HEK293T (cell line): ENCODE data around the gene NANP.

ENCODE experiments used
- CTCF ChIA-PET: fragments of 350-600 bp; formaldehyde crosslinking; extraction: SDS; loops from one replicate; lab custom pipeline; 2021; ENCODE audit warnings: antibody characterized with exemption, inconsistent platforms; lab: Yijun Ruan, JAX
- POLR2A ChIA-PET: fragments of 350-600 bp; formaldehyde crosslinking; extraction: SDS; loops from one replicate; lab custom pipeline; 2020; ENCODE audit warnings: antibody characterized with exemption, inconsistent platforms; lab: Yijun Ruan, JAX
- DNase-seq: peaks from one replicate; pipeline ENCODE4 v3.0.0; 2012; ENCODE audit warnings: mixed read lengths; ENCODE audit errors: extremely low spot score
- ARNT ChIP-seq: fragments of 450-650 bp; IDR thresholded peaks from 2 replicates; pipeline ENCODE4 v1.6.1; 2017; ENCODE audit warnings: mild to moderate bottlenecking
- BHLHE40 ChIP-seq: fragments of 450-650 bp; IDR thresholded peaks from 2 replicates; pipeline ENCODE4 v1.6.1; 2016; ENCODE audit warnings: mild to moderate bottlenecking, moderate library complexity, borderline replicate concordance
- CTBP1 ChIP-seq: fragments of 450-650 bp; IDR thresholded peaks from 2 replicates; pipeline ENCODE4 v1.6.1; 2016; ENCODE audit warnings: borderline replicate concordance
- ELF4 ChIP-seq: fragments of 450-650 bp; IDR thresholded peaks from 2 replicates; pipeline ENCODE4 v1.6.1; 2017; ENCODE audit warnings: antibody characterized with exemption
- FOXA1 ChIP-seq: fragments of 450-650 bp; IDR thresholded peaks from 2 replicates; pipeline ENCODE4 v1.6.1; 2016; ENCODE audit warnings: mild to moderate bottlenecking
- FOXK2 ChIP-seq: fragments of 450-650 bp; IDR thresholded peaks from 2 replicates; pipeline ENCODE4 v1.6.1; 2016; ENCODE audit warnings: mild to moderate bottlenecking
- FOXM1 ChIP-seq: fragments of 450-650 bp; IDR thresholded peaks from 2 replicates; pipeline ENCODE4 v1.6.1; 2017; ENCODE audit warnings: mild to moderate bottlenecking, borderline replicate concordance
- HDGF ChIP-seq: fragments of 450-650 bp; IDR thresholded peaks from 2 replicates; pipeline ENCODE4 v1.6.1; 2017; ENCODE audit warnings: antibody characterized with exemption, borderline replicate concordance
- L3MBTL2 ChIP-seq: fragments of 450-650 bp; conservative IDR thresholded peaks from 2 replicates; pipeline ENCODE4 v1.6.1; 2016; ENCODE audit warnings: mild to moderate bottlenecking
- LEF1 ChIP-seq: fragments of 450-650 bp; IDR thresholded peaks from 2 replicates; pipeline ENCODE4 v1.6.1; 2017; ENCODE audit warnings: mild to moderate bottlenecking, borderline replicate concordance
- NFRKB ChIP-seq: fragments of 450-650 bp; IDR thresholded peaks from 2 replicates; pipeline ENCODE4 v1.6.1; 2016; ENCODE audit warnings: mild to moderate bottlenecking, moderate library complexity
- PKNOX1 ChIP-seq: fragments of 450-650 bp; IDR thresholded peaks from 2 replicates; pipeline ENCODE4 v1.6.1; 2016
- SP1 ChIP-seq: fragments of 450-650 bp; IDR thresholded peaks from 2 replicates; pipeline ENCODE4 v1.6.1; 2017
- SUZ12 ChIP-seq: fragments of 450-650 bp; IDR thresholded peaks from 2 replicates; pipeline ENCODE4 v1.6.1; 2016; ENCODE audit warnings: mild to moderate bottlenecking
- TARDBP ChIP-seq: fragments of 450-650 bp; IDR thresholded peaks from 2 replicates; pipeline ENCODE4 v1.6.1; 2016
- ZNF384 ChIP-seq: fragments of 450-650 bp; IDR thresholded peaks from 2 replicates; pipeline ENCODE4 v1.6.1; 2016

Gene NANP

DNA sequence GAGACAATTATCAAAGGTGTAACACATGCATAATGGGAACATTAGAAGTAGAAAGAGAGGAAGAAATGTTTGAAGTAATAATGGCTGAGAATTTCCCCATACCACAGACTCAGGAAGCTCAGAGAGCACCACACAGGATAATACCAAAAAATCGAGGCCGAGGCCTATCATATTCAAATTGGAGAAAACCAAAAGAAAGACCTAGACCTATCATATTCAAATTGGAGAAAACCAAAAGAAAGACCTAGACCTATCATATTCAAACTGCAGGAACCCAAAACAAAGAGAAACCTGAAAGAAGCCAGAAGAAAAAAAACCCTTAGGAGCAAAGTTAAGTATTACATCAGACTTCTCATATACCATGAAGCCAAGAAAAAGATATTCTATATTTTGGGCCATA, 56.5 kb downstream of the NANP start:
- CTCF ChIA-PET: no interaction called here
- DNase-seq: no peak
- no peak for TF ChIP-seq L3MBTL2
- TF ChIP-seq ARNT: no peak
- TF ChIP-seq CTBP1: no peak
- no peak for TF ChIP-seq NFRKB
- no peak for TF ChIP-seq BHLHE40
- TF ChIP-seq PKNOX1: no peak
- TF ChIP-seq FOXK2: no peak
- TF ChIP-seq SP1: no peak
- no peak for TF ChIP-seq SUZ12
- TF ChIP-seq ELF4: no peak
- TF ChIP-seq ZNF384: no peak
- no peak for TF ChIP-seq FOXM1
- TF ChIP-seq TARDBP: no peak
- TF ChIP-seq HDGF: no peak
- no peak for TF ChIP-seq LEF1
- no peak for TF ChIP-seq FOXA1
- POLR2A ChIA-PET: no interaction called here

DNA sequence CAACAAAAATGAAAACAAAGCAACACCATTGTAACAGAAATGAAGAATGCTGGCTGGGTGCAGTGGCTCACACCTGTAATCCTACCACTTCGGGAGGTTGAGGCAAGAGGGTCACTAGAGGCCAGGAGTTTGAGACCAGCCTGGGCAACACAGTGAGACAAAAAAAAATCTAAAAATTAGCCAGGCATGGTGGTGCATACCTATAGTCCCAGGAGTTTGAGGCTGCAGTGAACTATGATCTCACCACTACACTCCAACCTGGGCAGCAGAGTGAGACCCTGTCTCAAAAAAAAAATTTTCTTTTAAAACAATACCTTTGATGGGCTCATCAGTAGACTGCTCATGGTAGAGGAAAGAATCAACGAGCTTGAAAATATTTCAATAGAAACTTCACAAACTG, 57.0 kb downstream of the NANP start:
- TF ChIP-seq TARDBP (no peak), CTBP1 (no peak), SUZ12 (no peak), SP1 (no peak), ARNT (no peak), L3MBTL2 (no peak), HDGF (no peak), FOXM1 (no peak), FOXA1 (no peak), LEF1 (no peak), FOXK2 (no peak), PKNOX1 (no peak), BHLHE40 (no peak), NFRKB (no peak), ZNF384 (no peak), ELF4 (no peak)
- POLR2A ChIA-PET: no interaction called here
- CTCF ChIA-PET: interaction anchor here (0.8 kb wide), 1 partner anchor 283 kb away, joined by 4 read pairs; no protein-coding TSS in a partner anchor
- no peak for DNase-seq

GRCh38 chr20:25565578-25566157, 58.1 kb downstream of the NANP start:
- ChIA-PET POLR2A (no interaction called here), CTCF (no interaction called here)
- DNase-seq: no peak
- TF ChIP-seq FOXM1 (no peak), L3MBTL2 (no peak), SUZ12 (no peak), ELF4 (no peak), ZNF384 (no peak), NFRKB (no peak), FOXK2 (no peak), HDGF (no peak), ARNT (no peak)

- no peak for DNase-seq
- TF ChIP-seq TARDBP (no peak), ARNT (no peak), SP1 (no peak), BHLHE40 (no peak), SUZ12 (no peak), PKNOX1 (no peak), NFRKB (no peak), HDGF (no peak), CTBP1 (no peak), ZNF384 (no peak), ELF4 (no peak)
- ChIA-PET POLR2A (no interaction called here), CTCF (no interaction called here)
Measured at GRCh38 chr20:25563876-25564275, 59.9 kb downstream of the NANP start.

- DNase-seq: no peak
- ChIA-PET CTCF (no interaction called here), POLR2A (no interaction called here)
Measured at GRCh38 chr20:25563362-25563761, 60.5 kb downstream of the NANP start.

More at GRCh38 chr20:25563362-25563761, 60.5 kb downstream of the NANP start:
- TF ChIP-seq ARNT (no peak), FOXM1 (no peak), LEF1 (no peak), ELF4 (no peak), TARDBP (no peak), NFRKB (no peak), L3MBTL2 (no peak), PKNOX1 (no peak), BHLHE40 (no peak), CTBP1 (no peak)
